ENCODE data around the gene UHRF2.

GRCh38 chr9:6431038-6431437 is 18.0 kb downstream of the UHRF2 start:
- TF ChIP-seq ARNT (IDR thresholded peaks at IDR 0.05): no peak
- no peak for TF ChIP-seq ZNF263 (CRISPR knock-in tag; IDR thresholded peaks at IDR 0.05)
- TF ChIP-seq POLR2AphosphoS5 (IDR thresholded peaks at IDR 0.05; ENCODE audit: low read depth, low read length): no peak
- TF ChIP-seq FOXJ3 (CRISPR knock-in tag; IDR thresholded peaks at IDR 0.05; ENCODE audit: borderline replicate concordance): no peak
- no peak for TF ChIP-seq ZNF160 (CRISPR knock-in tag; IDR thresholded peaks at IDR 0.05)
- no peak for TF ChIP-seq ZNF431 (CRISPR knock-in tag; IDR thresholded peaks at IDR 0.05; ENCODE audit: borderline replicate concordance, low read depth)
- TF ChIP-seq UBTF (CRISPR knock-in tag; IDR thresholded peaks at IDR 0.05): no peak
- TF ChIP-seq FOXA1 (IDR thresholded peaks at IDR 0.05): no peak
- TF ChIP-seq FOXA1 (CRISPR knock-in tag; IDR thresholded peaks at IDR 0.05): no peak
- TF ChIP-seq, protein P1, sequence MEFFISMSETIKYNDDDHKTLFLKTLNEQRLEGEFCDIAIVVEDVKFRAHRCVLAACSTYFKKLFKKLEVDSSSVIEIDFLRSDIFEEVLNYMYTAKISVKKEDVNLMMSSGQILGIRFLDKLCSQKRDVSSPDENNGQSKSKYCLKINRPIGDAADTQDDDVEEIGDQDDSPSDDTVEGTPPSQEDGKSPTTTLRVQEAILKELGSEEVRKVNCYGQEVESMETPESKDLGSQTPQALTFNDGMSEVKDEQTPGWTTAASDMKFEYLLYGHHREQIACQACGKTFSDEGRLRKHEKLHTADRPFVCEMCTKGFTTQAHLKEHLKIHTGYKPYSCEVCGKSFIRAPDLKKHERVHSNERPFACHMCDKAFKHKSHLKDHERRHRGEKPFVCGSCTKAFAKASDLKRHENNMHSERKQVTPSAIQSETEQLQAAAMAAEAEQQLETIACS (CRISPR knock-in tag; IDR thresholded peaks at IDR 0.05): no peak
- no peak for TF ChIP-seq RFX5 (IDR thresholded peaks at IDR 0.05; ENCODE audit: low read depth, low read length)
- no peak for TF ChIP-seq EZH2 (conservative IDR thresholded peaks at IDR 0.05; ENCODE audit: low read depth, low read length)
- TF ChIP-seq, protein P2, sequence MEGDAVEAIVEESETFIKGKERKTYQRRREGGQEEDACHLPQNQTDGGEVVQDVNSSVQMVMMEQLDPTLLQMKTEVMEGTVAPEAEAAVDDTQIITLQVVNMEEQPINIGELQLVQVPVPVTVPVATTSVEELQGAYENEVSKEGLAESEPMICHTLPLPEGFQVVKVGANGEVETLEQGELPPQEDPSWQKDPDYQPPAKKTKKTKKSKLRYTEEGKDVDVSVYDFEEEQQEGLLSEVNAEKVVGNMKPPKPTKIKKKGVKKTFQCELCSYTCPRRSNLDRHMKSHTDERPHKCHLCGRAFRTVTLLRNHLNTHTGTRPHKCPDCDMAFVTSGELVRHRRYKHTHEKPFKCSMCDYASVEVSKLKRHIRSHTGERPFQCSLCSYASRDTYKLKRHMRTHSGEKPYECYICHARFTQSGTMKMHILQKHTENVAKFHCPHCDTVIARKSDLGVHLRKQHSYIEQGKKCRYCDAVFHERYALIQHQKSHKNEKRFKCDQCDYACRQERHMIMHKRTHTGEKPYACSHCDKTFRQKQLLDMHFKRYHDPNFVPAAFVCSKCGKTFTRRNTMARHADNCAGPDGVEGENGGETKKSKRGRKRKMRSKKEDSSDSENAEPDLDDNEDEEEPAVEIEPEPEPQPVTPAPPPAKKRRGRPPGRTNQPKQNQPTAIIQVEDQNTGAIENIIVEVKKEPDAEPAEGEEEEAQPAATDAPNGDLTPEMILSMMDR (CRISPR knock-in tag; IDR thresholded peaks at IDR 0.05): no peak
- no peak for TF ChIP-seq ZNF282 (IDR thresholded peaks at IDR 0.05; ENCODE audit: partially characterized antibody)
- no peak for TF ChIP-seq MXI1 (IDR thresholded peaks at IDR 0.05; ENCODE audit: borderline replicate concordance, low read depth, low read length)
